ENCODE results near the gene GSTM4. TPM values are rescaled to one million over a fixed set of nuclear protein-coding genes. Genes with fewer than 3 reads are reported as not detected.

The GSTM4 gene
- total RNA-seq, 1 experiment from 2014 or later: 24.6 TPM

GRCh38 chr1:109626682-109627408 lies 29.1 kb upstream of the GSTM4 start:
- no peak for TF ChIP-seq CTCF (conservative IDR thresholded peaks at IDR 0.05)
- no peak overlapping the region for H4K8ac ChIP-seq (replicated peaks; ENCODE audit: insufficient read length, low read depth, low read length)
- no peak for DNase-seq

More at GRCh38 chr1:109626682-109627408, 29.1 kb upstream of the GSTM4 start:
- no peak overlapping the region for H3K14ac ChIP-seq (ENCODE audit: insufficient read depth, low read length)
- Mint-ChIP-seq H3K36me3 (ENCODE audit: insufficient read depth in 1 of 3, low read depth in 3 of 3) (peaks cover 25 to 46% (median 41%) of the 10 kb centered on the region in 3 experiments; a peak in 6 of 7 replicates), H3K27ac (no peak overlapping the region), H3K4me3 (no peak overlapping the region), H3K27me3 (ENCODE audit: low read depth) (no peaks in the 10 kb centered on the region; the same call in 1 of the 2 replicates), H3K9me3 (no peaks in the 10 kb centered on the region), H3K4me1 (peaks cover 9 to 29% of the 10 kb centered on the region in 2 experiments)
- H2BK120ac ChIP-seq (ENCODE audit: low read depth, low read length, poor library complexity, severe bottlenecking): no peak overlapping the region
- no peak overlapping the region for H3K4ac ChIP-seq (ENCODE audit: low read depth, low read length)
- peaks cover under 1% of the 10 kb centered on the region; the same call in 1 of the 2 replicates for H3K79me2 ChIP-seq (ENCODE audit: insufficient read depth, low read length)
- H3K56ac ChIP-seq (ENCODE audit: insufficient read length, low read depth, low read length): no peak overlapping the region
- no peak overlapping the region for H3K23ac ChIP-seq (ENCODE audit: insufficient read length, low read depth, low read length)
- H3K23me2 ChIP-seq (ENCODE audit: insufficient read length, low read depth, low read length, poor library complexity, severe bottlenecking): no peaks in the 10 kb centered on the region
- no peak overlapping the region for H2AFZ ChIP-seq (ENCODE audit: low read length)
- H3K9me3 ChIP-seq (ENCODE audit: control insufficient read depth, low read depth, low read length): no peaks in the 10 kb centered on the region
- no CpG with 5 or more reads among the region's 21 CpGs for WGBS (ENCODE audit: extremely low coverage, insufficient read length, low lambda C conversion rate)
- H3K27me3 ChIP-seq (ENCODE audit: insufficient read depth, low read length): no peaks in the 10 kb centered on the region
- H2BK20ac ChIP-seq (ENCODE audit: low read depth, low read length, poor library complexity, severe bottlenecking): no peak overlapping the region
- H3K79me1 ChIP-seq (ENCODE audit: insufficient read depth, low read depth, low read length, poor library complexity, severe bottlenecking): no peaks in the 10 kb centered on the region
- no peak overlapping the region for H3K18ac ChIP-seq (ENCODE audit: insufficient read length, low read depth, low read length)
- H4K20me1 ChIP-seq (ENCODE audit: control insufficient read depth, insufficient read depth, insufficient read length): no peaks in the 10 kb centered on the region
- H3T11ph ChIP-seq (ENCODE audit: low read length): no peak overlapping the region
- H3K4me1 ChIP-seq (ENCODE audit: insufficient read depth, low read length): no peaks in the 10 kb centered on the region
- no peak overlapping the region for H2AK5ac ChIP-seq (ENCODE audit: insufficient read length, low read length)
- H2BK5ac ChIP-seq (ENCODE audit: insufficient read length, low read length): no peak overlapping the region
- H3K4me2 ChIP-seq (ENCODE audit: insufficient read depth, insufficient read length, low read length): no peak overlapping the region
- H2BK12ac ChIP-seq (ENCODE audit: insufficient read length, low read depth, low read length): no peak overlapping the region
- no peak overlapping the region for H3K27ac ChIP-seq (ENCODE audit: insufficient read length, low read depth, low read length)
- H3K9ac ChIP-seq (ENCODE audit: extremely low read depth, insufficient read length, low read length): no peak overlapping the region
- no peak overlapping the region for H4K5ac ChIP-seq (ENCODE audit: insufficient read length, low read depth, low read length)
- no peak overlapping the region for H2BK15ac ChIP-seq (ENCODE audit: low read depth, low read length)
- H4K91ac ChIP-seq (ENCODE audit: insufficient read length, low read depth, low read length): no peak overlapping the region

Data from H9 (cell line).